GM12878 (cell line): ENCODE measurements around the gene GGPS1. TPM values are rescaled to one million over a fixed set of nuclear protein-coding genes. Genes with fewer than 3 reads are reported as not detected.

Experiments
- ASH2L ChIP-seq: fragments of 300-600, 200-600 bp; sonication (generic); IDR thresholded peaks from 2 replicates; pipeline ENCODE4 v1.6.1; 2017; ENCODE audit warnings: low read depth, mild to moderate bottlenecking, borderline replicate concordance
- ATF2 ChIP-seq: IDR thresholded peaks from 2 replicates; pipeline ENCODE4 v1.6.1; 2012; ENCODE audit warnings: low read length, inconsistent platforms
- BCL3 ChIP-seq: IDR thresholded peaks from 2 replicates; pipeline ENCODE4 v1.6.1; 2011; ENCODE audit warnings: borderline replicate concordance, low read depth, mild to moderate bottlenecking, moderate library complexity, low read length; ENCODE audit not compliant: insufficient read depth, poor library complexity, severe bottlenecking
- CHD1 ChIP-seq: IDR thresholded peaks from 2 replicates; pipeline ENCODE4 v1.6.1; 2012; ENCODE audit warnings: low read depth, low read length, improper control_type of control experiment
- ETV6 ChIP-seq, 2 experiments: fragments of 450-650 bp in 1 of 2; IDR thresholded peaks in 1 of 2; conservative IDR thresholded peaks in 1 of 2; 2 replicates each; pipeline ENCODE4 v1.6.1; 2014; ENCODE audit warnings: antibody characterized with exemption in 1 of 2, borderline replicate concordance in 1 of 2, low read depth in 1 of 2, mild to moderate bottlenecking in 1 of 2, moderate library complexity in 1 of 2
- FOXM1 ChIP-seq: IDR thresholded peaks from 2 replicates; pipeline ENCODE4 v1.6.1; 2012; ENCODE audit warnings: low read depth, mild to moderate bottlenecking, inconsistent platforms, low read length, moderate library complexity
- HCFC1 ChIP-seq: fragments of 150-350 bp; IDR thresholded peaks from 2 replicates; pipeline ENCODE4 v1.6.1; 2014; ENCODE audit warnings: low read length
- IKZF1 ChIP-seq: fragments of 450-650 bp; conservative IDR thresholded peaks from 2 replicates; pipeline ENCODE4 v1.6.1; 2017; ENCODE audit warnings: antibody characterized with exemption, mild to moderate bottlenecking
- IRF3 ChIP-seq: fragments of 450-650 bp; IDR thresholded peaks from 2 replicates; pipeline ENCODE4 v1.6.1; 2014; ENCODE audit warnings: mild to moderate bottlenecking
- MLLT1 ChIP-seq: fragments of 450-650 bp; IDR thresholded peaks from 2 replicates; pipeline ENCODE4 v1.6.1; 2016; ENCODE audit warnings: mild to moderate bottlenecking
- MXI1 ChIP-seq: fragments of 150-350 bp; IDR thresholded peaks from 2 replicates; pipeline ENCODE4 v1.6.1; 2011; ENCODE audit warnings: low read depth, mild to moderate bottlenecking, inconsistent platforms, low read length, improper control_type of control experiment
- NBN ChIP-seq: fragments of 450-650 bp; IDR thresholded peaks from 2 replicates; pipeline ENCODE4 v1.6.1; 2016
- NFYB ChIP-seq: IDR thresholded peaks from 2 replicates; pipeline ENCODE4 v1.6.1; 2011; ENCODE audit warnings: low read depth, mild to moderate bottlenecking, low read length, improper control_type of control experiment, moderate library complexity; ENCODE audit not compliant: insufficient read depth
- PAX8 ChIP-seq: fragments of 450-650 bp; IDR thresholded peaks from 2 replicates; pipeline ENCODE4 v1.6.1; 2017; ENCODE audit warnings: mild to moderate bottlenecking, moderate library complexity
- RAD21 ChIP-seq: IDR thresholded peaks from 2 replicates; pipeline ENCODE4 v1.6.1; 2011; ENCODE audit warnings: mild to moderate bottlenecking, low read depth, low read length, moderate library complexity; ENCODE audit not compliant: insufficient read depth
- RBBP5 ChIP-seq: fragments of 200-600 bp; sonication (generic); conservative IDR thresholded peaks from 2 replicates; pipeline ENCODE4 v1.6.1; 2016
- STAT3 ChIP-seq: IDR thresholded peaks from 2 replicates; pipeline ENCODE4 v1.6.1; 2011; ENCODE audit warnings: low read depth, low read length, improper control_type of control experiment
- ZNF687 ChIP-seq: fragments of 450-650 bp; IDR thresholded peaks from 2 replicates; pipeline ENCODE4 v1.6.1; 2017; ENCODE audit warnings: mild to moderate bottlenecking, moderate library complexity
- polyA plus RNA-seq, 11 experiments: library from polyadenylated mRNA; depleted of rRNA in 4 of 11; unstranded in 6 of 11; stranded (reverse) in 5 of 11; fragments of >200 nt; fragmentation: Nextera tagmentation in 4 of 11; fragmentation: Illumina TruSeq in 1 of 11; extraction: Ambion mirVana in 4 of 11; extraction: Trizol in 1 of 11; gene quantifications; 1 replicate in 1 of 11; 2 replicates in 10 of 11; pipeline versions ENCODE4 v1.2.1 to v1.2.3, GENCODE V29; 2011 to 2016; ENCODE audit warnings: inconsistent platforms in 2 of 11, missing spikeins in 2 of 11, low read depth in 1 of 11
- total RNA-seq, 4 experiments: library from RNA; depleted of rRNA in 3 of 4; stranded (reverse); fragments of >200 nt in 3 of 4; fragmentation: Illumina TruSeq in 1 of 4; extraction: Trizol in 1 of 4; gene quantifications; 2 replicates each; pipeline versions ENCODE4 v1.2.1 to v1.2.3, GENCODE V29; 2013 to 2021

The GGPS1 gene
- total and polyA plus RNA-seq, 10 of the 15 experiments (the other 5 are each of a cell fraction or from before 2014, with no cell fraction given), result 15.1 to 36.0 (median 25.3) TPM

- no peak for TF ChIP-seq ETV6 (conservative IDR thresholded peaks at IDR 0.05 in 1 of 2, IDR thresholded peaks at IDR 0.05 in 1 of 2; ENCODE audit: borderline replicate concordance in 1 of 2, low read depth in 1 of 2)
- TF ChIP-seq NBN, result no peak
- peak; percentile 53 for TF ChIP-seq RAD21
- no peak for TF ChIP-seq RBBP5
- no peak for TF ChIP-seq MLLT1
- TF ChIP-seq ATF2, result no peak
- TF ChIP-seq MXI1, result peak; percentile 44
- TF ChIP-seq FOXM1, result no peak
- 0 out of 2 replicates have a peak, but pooled peaks have one; percentile 6 for TF ChIP-seq ZNF687
- TF ChIP-seq NFYB, result 0 out of 2 replicates have a peak, but pooled peaks have one; percentile 3
- TF ChIP-seq ASH2L, result 0 out of 2 replicates have a peak, but pooled peaks have one; percentile 31
- TF ChIP-seq IKZF1, result 0 out of 2 replicates have a peak, but pooled peaks have one; percentile 63
- no peak for TF ChIP-seq CHD1
- TF ChIP-seq PAX8, result no peak
- no peak for TF ChIP-seq IRF3
- no peak; the same call in 1 of the 2 replicates for TF ChIP-seq HCFC1
- no peak for TF ChIP-seq STAT3
- TF ChIP-seq BCL3, result no peak
Measured at GRCh38 chr1:235329139-235329902, 951 bp downstream of the GGPS1 start (continued).
